MM.1S (cell line): ENCODE measurements around the gene SPAG17.

Experiments
- EZH2 ChIP-seq: fragments of 300-600 bp; sonication (generic); optimal IDR thresholded peaks from 2 replicates; pipeline ENCODE3; 2017; ENCODE audit warnings: low read depth, mild to moderate bottlenecking, antibody characterized with exemption, low read length, mixed read lengths
- TF ChIP-seq, protein P1 (sequence below): fragments of 300-600 bp; sonication (generic); IDR thresholded peaks from 2 replicates; pipeline ENCODE4 v1.5.1; 2016; ENCODE audit warnings: antibody characterized with exemption, low read length, mixed read lengths

DNA sequence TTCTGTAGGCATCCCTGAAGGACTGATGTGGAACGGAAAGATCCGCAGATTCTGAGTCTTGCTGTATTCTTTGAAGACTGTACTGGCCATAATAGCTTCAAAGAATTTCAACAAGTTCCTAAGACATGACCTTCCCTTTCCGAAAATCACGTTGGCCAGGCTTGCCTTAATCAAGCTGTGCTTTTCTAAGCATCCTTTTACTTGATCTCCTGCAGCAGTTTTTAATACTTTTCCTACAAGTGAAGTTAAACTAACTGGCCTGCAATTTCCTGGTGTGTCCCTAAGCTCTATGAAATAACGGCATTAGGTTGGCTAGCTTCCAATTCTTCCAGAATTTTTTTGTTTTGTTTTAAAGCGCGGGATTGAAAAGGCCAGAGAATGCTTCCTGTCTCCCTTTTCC lies 40.3 kb downstream of the SPAG17 start:
- no peak for TF ChIP-seq EZH2
- TF ChIP-seq, protein P1, sequence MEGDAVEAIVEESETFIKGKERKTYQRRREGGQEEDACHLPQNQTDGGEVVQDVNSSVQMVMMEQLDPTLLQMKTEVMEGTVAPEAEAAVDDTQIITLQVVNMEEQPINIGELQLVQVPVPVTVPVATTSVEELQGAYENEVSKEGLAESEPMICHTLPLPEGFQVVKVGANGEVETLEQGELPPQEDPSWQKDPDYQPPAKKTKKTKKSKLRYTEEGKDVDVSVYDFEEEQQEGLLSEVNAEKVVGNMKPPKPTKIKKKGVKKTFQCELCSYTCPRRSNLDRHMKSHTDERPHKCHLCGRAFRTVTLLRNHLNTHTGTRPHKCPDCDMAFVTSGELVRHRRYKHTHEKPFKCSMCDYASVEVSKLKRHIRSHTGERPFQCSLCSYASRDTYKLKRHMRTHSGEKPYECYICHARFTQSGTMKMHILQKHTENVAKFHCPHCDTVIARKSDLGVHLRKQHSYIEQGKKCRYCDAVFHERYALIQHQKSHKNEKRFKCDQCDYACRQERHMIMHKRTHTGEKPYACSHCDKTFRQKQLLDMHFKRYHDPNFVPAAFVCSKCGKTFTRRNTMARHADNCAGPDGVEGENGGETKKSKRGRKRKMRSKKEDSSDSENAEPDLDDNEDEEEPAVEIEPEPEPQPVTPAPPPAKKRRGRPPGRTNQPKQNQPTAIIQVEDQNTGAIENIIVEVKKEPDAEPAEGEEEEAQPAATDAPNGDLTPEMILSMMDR = no peak
